ENCODE results near the gene RBM10.
A peak's percentile ranks its signal among the peaks of the same experiment; 100 is the strongest.

RBM10 gene

DNA sequence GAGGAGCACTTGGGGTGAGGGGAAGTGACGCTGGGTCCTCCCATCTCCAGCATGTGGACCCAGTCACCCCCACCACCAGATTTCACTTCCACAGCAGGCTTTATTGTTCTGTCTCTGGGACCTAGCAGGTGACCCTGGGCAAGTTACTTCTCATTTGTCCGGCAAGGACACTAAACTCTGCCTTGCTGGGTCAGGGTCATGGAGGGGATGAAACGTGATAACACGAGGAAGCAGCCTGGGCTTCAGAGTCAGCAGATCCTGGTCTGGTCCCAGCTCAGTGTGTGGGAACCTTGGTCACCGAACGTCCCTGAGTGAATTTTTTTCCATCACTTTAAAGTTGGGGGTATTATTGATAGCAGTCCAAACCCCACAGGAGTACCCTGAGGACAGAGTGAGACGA is 52.5 kb downstream of the RBM10 start:
- DNase-seq (ENCODE audit: low read depth in 2 of 2) = no peak

DNA sequence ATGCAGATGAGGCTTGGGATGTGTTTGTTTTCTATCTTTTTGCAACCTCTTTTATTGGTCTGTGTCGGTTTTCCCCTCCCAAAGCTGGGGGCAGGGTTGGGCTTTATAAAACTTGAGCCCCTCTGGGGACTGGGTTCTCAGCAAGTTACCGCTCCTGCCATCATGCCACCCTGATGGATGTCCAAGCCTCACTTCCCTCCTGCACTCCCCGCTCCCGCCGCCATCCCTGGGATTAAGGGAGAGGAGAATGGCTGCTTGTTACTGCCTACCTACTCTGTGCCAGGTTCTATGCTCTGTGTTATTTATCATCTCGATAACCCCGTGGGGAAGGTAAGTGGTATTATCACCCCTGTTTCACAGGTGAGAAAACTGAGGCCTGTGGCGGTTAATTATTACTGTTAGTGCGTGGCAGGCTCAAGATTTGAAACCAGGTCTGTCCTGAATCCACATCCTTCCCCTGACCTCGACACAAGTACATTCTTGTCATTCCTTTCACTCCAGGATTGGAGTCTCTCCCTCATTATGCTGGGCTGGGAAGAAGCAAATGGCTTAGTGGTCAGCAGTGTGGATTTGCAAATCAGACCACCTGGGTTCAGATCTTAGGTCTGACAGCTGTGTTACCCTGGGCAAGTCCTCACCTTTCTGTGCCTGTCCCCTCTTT is 53.1 kb downstream of the RBM10 start:
- no peak for DNase-seq (ENCODE audit: low read depth in 2 of 2)

DNA sequence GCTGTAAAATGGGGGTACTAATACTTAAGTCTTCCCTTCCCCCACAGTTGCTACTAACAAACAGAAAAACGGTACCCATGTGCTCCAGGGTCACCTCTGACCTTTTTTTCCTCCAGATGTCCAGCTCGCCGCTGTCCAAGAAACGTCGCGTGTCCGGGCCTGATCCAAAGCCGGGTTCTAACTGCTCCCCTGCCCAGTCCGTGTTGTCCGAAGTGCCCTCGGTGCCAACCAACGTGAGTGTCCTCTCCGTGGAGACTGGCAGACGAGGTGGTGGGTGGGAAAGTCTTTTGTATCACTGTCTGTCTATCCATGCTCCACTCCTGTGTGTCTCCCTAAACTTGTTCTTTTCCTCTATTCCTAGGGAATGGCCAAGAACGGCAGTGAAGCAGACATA is 53.7 kb downstream of the RBM10 start:
- DNase-seq (ENCODE audit: low read depth in 2 of 2) = no peak

DNA sequence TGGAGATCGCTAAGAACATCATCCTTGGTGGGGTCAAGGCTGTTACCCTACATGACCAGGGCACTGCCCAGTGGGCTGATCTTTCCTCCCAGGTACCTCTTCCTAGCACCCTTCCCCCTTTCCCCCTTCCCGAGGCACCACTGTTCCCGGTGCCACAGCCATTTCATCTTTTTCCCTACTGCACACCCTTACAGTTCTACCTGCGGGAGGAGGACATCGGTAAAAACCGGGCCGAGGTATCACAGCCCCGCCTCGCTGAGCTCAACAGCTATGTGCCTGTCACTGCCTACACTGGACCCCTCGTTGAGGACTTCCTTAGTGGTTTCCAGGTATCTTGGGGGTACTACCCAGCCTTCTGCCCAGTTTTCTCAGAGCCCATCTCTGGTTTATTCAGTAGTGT is 54.3 kb downstream of the RBM10 start:
- DNase-seq (ENCODE audit: low read depth in 2 of 2) = no peak

DNA sequence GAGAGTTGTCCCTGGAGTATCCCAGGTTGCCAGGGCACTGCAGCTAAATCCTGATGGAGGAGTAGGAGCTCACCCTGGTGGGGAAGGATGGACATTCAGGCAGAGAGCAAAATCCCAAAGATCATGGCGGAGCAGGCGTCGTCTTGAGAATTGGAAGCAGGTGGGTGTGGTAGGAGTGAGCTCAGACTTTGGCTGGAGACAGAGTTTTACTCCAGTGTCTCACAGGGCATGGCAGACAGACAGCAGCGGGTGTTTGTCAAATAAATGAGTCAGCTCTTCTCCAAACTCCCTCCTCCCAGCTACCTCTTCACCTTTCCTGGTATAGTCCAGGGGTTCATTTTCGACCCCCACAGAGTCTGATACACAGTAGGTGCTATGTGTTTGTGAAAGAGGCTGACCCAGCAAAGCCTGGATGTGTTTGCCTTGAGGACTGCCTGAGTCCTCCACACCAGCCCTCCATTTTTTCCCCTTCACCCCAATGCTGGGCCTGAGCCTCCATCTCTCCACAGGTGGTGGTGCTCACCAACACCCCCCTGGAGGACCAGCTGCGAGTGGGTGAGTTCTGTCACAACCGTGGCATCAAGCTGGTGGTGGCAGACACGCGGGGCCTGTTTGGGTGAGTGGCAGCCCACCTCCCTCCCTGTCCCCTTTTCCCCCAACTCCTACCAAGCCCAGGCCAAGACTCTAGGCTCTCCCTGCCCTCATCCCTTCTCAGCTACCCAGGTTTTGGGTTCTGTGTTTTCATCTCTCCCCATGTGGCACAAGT is 55.5 kb downstream of the RBM10 start:
- DNase-seq (ENCODE audit: low read depth in 2 of 2) = no peak

DNA sequence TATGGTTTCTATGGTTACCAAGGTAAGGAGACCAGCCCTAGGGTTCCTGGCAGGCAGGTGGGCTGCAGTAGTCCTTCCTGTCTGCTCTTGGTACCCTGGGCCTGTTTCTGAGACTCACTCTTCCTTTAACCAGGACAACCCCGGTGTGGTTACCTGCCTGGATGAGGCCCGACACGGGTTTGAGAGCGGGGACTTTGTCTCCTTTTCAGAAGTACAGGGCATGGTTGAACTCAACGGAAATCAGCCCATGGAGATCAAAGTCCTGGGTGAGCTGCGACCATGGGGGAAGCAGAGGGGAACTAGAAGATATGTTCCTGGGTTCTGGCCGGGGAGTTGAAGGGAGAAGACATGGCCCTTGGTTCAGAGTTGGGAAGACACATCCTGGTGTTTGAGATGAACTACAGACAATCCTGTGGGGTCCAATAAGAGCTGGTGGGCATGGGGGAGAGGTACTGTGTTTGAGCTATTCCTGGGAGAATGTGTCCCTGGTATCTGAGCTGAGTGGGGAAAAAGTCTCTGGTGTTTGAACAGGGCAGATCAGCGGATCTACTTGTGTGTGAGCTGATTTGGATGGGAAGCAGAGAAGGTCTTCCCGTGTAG is 56.4 kb downstream of the RBM10 start:
- no peak for DNase-seq (ENCODE audit: low read depth in 2 of 2)

DNA sequence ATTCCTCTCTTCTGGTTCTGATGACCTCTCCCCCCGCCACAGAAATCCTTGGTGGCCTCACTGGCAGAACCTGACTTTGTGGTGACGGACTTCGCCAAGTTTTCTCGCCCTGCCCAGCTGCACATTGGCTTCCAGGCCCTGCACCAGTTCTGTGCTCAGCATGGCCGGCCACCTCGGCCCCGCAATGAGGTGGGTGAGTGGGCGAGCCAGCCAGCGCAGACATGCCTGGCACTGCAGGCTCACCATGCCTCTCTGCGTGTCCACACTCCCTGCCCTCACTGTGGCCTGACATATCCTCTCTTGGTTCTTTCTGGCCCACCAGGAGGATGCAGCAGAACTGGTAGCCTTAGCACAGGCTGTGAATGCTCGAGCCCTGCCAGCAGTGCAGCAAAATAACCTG is 57.3 kb downstream of the RBM10 start:
- DNase-seq (ENCODE audit: low read depth in 2 of 2) = no peak

DNA sequence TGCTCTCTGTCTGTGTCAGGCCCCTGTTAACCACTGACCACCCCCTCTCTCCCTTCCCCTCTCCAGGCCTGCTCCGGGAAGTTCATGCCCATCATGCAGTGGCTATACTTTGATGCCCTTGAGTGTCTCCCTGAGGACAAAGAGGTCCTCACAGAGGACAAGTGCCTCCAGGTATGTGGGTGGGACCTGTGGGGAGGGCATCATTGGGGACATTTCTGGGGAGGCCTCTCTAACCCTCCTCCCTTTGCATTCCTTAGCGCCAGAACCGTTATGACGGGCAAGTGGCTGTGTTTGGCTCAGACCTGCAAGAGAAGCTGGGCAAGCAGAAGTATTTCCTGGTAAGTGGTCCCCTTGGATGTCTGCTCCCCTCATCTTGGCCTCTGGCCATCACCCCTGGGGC is 57.9 kb downstream of the RBM10 start:
- DNase-seq (ENCODE audit: low read depth in 2 of 2) = no peak

DNA sequence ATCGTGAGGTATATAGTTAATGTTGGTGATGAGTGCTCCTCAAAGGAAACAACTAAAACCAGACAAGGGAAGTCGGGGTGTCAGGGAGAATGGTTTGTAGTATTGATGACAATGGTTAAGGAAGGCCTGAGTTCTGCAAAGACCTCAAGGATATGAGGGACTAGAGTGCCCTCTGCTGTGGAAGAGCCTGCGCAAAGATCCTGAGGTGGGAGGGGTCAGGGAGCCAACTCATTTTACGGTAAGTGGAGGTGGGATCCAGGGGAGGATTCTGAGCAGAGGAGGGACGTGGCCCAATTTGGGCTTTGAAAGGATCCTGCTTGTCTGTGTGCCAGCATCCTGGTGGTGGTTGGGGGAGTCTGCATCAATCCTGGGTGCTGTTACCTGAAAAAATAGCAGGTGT is 59.9 kb downstream of the RBM10 start:
- no peak for DNase-seq (ENCODE audit: low read depth in 2 of 2)

DNA sequence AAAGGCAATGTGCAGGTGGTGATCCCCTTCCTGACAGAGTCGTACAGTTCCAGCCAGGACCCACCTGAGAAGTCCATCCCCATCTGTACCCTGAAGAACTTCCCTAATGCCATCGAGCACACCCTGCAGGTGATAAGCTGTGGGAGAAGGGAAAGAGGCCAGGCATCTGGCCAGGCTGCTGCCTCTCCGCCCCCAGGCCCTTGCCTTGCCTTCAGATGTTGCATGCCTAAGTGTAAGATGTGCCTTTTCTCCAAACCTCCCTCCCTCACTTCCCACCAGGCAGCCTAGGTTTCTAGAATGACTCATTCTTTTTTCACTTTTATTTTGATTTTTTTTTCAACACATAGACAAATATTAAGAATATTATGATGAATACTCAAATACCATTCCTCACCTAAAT is 61.3 kb downstream of the RBM10 start:
- no peak for DNase-seq (ENCODE audit: low read depth in 2 of 2)

DNA sequence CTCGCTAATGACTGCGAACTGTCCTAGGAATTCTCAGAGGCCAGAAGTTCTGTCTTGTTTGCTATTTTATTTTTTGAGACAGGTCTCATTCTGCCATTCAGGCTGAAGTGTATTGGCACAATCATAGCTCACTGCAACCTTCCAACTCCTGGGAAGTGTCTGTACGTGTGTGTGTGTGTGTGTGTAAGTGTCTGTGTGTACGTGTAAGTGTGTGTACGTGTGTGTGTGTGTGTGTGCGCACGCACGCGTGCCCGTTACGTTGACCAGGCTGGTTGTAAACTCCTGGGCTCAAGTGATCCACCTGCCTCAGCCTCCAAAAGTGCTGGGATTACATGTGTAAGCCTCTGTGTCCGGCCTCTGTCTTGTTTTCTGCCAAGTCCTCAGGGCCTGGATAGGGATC is 63.1 kb downstream of the RBM10 start:
- no peak for DNase-seq (ENCODE audit: low read depth in 2 of 2)

DNA sequence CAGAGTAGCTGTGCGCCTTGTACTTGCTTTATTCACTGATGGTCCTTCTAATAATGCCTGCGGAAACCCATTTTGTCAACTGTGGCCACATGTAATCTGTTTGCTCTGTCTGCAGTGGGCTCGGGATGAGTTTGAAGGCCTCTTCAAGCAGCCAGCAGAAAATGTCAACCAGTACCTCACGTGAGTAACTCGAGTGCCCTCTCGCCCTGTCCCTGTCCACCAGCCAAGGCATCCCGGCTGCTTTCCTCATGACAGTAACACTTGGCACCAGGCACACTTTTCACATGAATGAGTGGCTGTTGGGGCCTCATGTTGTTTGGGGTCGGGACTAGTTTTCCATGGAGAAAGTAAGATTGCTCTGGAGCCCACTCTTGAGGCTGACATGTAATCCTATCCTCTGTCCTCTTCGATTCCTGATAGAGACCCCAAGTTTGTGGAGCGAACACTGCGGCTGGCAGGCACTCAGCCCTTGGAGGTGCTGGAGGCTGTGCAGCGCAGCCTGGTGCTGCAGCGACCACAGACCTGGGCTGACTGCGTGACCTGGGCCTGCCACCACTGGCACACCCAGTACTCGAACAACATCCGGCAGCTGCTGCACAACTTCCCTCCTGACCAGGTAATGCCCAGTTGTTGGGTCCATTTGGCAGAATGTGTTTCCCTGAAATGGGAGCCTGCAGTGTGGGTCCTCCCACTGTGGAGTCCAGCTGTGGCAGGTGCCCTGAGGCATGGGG is 64.7 kb downstream of the RBM10 start:
- no peak for DNase-seq (ENCODE audit: low read depth in 2 of 2)

DNA sequence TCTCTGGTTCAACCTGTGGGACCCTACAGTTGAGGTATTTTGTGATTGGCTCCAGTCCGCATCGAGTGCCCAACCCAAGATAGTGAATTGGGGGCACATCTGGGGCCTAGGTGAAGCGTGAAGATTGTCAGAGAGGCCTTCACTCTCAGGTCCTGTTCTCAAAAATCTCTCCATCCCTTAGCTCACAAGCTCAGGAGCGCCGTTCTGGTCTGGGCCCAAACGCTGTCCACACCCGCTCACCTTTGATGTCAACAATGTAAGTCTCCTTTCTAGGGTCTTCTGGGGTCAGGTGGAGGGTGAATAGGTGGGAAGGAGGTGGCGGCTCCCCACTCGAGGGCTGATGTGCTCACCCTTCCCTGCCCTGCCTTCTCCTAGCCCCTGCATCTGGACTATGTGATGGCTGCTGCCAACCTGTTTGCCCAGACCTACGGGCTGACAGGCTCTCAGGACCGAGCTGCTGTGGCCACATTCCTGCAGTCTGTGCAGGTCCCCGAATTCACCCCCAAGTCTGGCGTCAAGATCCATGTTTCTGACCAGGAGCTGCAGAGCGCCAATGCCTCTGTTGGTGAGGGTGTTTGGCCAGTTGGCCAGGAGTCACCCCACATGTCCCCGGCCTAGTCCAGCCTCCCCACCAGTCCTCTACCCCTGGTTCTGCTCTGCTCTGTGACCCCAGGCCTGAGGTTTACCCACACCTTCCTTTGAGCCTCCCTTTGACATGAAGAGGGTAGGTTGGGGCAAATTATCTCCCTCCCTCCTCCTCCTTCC is 65.8 kb downstream of the RBM10 start:
- DNase-seq (ENCODE audit: low read depth in 2 of 2) = no peak

DNA sequence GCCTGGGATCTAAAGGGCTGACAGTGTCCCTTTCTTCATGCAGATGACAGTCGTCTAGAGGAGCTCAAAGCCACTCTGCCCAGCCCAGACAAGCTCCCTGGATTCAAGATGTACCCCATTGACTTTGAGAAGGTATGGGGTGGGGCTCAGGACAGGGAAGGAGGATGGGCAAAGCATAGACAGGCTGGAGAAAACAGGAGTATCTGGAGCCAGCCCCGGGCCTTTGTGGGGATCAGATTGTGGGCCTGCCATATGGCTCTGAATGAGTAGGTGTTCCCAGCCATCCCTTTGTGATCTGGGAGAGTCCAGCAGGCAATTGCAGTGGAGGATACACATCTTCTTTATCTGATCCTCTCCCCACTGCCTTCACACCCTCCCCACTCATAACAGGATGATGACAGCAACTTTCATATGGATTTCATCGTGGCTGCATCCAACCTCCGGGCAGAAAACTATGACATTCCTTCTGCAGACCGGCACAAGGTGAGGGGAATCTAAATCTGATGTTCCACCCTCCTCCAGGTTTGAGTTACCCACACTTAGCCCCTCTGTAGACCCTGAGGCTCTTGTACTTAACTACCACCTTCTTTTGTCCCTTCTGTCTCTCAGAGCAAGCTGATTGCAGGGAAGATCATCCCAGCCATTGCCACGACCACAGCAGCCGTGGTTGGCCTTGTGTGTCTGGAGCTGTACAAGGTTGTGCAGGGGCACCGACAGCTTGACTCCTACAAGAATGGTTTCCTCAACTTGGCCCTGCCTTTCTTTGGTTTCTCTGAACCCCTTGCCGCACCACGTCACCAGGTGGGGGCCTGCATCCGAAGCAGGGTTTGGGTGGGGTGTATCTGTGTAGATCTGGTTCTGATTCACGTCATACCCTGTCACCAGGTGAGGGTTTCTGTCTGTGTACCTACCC is 67.6 kb downstream of the RBM10 start:
- no peak for DNase-seq (ENCODE audit: low read depth in 2 of 2)

DNA sequence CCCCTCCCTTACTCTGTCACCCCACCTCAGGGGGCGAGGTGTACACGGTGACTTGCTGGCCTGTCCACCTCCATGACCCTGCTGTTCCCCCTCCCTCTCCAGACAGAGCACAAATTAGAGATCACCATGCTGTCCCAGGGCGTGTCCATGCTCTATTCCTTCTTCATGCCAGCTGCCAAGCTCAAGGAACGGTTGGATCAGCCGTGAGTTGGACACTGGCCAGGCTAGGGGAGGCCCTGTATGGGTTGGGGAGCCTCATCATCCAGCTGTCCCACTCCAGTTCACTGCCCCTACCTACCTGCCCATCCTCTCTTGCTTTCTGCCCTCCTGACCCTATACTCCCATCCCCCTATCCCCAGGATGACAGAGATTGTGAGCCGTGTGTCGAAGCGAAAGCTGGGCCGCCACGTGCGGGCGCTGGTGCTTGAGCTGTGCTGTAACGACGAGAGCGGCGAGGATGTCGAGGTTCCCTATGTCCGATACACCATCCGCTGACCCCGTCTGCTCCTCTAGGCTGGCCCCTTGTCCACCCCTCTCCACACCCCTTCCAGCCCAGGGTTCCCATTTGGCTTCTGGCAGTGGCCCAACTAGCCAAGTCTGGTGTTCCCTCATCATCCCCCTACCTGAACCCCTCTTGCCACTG is 69.5 kb downstream of the RBM10 start:
- DNase-seq (ENCODE audit: low read depth in 2 of 2) = no peak

DNA sequence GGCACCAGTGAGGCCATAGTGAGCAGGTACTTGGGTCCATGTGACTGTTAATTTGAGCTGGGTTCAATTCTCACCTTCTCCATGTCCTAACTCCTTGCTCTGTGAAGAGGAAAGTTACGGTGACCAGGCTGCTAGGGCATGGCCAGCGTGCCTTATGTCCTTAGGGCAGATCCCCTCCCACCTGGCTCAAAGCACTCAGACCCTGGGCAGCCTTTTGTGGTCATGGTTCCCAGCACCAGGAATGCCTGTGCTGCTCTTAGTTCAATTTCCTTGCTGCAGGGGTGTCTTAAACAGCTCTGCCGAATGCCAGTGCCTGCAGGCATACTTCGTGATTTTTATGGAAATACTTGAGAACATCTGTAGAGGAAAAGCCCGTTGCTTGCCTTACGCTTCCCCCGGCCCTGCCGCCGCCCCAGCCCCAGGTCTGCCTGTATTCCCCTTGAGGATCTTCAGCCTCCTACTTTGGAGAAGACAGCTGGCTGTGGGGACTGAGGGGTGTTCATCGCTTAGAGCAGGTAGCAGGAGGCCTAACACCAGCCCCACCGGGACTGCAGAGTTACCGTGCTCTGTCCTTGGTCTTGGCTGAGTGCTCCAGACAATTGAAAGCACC is 70.4 kb downstream of the RBM10 start:
- no peak for DNase-seq (ENCODE audit: low read depth in 2 of 2)

DNA sequence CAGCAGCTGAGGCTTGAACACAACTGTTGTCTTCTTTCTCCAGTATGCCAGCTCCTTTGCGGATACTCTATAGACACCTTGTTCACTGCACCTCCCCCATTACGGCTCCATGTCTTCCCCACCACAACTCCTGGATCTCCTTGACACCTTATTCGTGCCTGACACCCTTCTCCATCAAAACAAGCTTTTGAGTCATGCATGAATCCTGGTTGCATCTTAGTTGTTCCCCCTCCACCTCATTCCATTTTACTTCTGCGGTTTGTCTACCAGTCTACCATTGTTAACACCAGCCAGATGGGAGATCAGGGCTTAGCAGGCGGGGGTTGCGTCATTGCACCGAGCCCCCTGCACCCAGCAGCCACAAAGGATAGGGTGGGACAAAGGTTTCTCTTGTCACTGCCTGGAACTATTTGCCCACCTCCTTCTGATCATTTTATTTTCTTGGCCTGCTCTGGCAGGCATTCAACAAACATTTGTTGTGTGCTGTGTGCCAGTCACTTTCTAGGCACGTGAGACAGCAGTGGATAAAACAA is 71.4 kb downstream of the RBM10 start:
- no peak for DNase-seq (ENCODE audit: low read depth in 2 of 2)

DNA sequence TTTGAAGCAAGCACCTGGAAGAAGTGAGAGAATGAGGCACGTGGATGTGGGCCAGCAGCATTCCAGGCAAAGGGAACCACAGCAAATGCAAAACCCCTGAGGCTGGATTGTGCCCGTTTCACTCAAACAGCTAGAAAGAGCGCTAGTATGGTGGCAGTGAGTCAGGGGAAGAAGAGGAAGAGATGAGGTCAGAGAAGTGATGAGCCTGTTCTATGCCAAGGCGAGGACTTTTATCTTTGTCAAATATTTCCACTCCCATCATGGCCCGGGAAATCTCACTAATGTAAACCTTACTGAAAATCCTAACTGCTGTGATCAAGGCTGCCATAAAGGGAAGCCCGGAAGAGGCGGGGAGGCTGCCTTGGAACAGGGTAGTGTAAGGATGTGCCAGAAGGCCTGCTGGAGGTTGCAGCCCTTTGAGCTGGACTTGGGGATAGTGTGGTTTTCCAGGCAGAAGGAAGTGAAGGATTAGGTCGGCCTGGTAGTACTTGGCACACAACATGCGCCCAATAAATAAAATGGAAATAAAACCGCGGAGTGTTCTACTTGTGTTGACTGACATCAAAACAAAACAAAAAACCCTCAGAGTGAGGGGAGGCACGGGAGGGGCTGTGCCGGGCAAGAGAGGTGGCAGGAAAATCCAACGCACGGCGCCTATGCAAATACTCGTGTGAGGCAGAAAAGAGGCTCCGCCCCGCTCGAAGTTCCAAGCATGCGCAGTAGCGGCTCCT is 72.3 kb downstream of the RBM10 start:
- no peak for DNase-seq (ENCODE audit: low read depth in 2 of 2)

DNA sequence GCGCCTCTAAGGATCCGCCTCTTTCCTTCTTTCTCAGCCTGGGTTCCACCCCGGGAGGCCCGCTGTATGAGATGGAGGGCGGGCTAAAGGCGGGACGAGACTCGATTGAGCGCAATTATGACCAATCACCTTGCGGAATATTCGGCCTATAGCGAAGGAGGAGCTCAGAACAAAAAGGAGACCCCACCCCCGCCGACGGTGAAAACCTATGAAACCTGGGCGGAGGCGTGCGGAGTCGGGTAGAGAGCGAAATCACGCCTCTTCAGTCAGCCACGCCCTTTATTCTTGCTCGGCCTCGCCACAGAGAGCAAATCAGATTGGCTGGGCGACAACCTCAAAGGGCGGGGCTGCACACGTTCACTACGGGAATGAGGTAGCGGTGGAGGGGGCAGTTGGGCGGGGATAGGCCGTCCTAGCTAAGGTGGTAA is 72.8 kb downstream of the RBM10 start:
- DNase-seq (ENCODE audit: low read depth in 2 of 2) = peak; percentile 92 to 96

Measured in activated CD8-positive, alpha-beta memory T cell treated with anti-CD3 and anti-CD28 coated beads for 4 hours (primary cell).